NT2/D1 (cell line): ENCODE data around the gene ANKRD66.
A peak's percentile ranks its signal among the peaks of the same experiment; 100 is the strongest.

Experiments
- DNase-seq: peaks from one replicate; pipeline ENCODE4 v3.0.0-alpha.2; 2011; ENCODE audit warnings: low read depth, low spot score
- H3K27me3 ChIP-seq: 2 replicates; pipeline ENCODE4 v1.6.0; 2011; ENCODE audit warnings: mild to moderate bottlenecking; ENCODE audit not compliant: insufficient read length, insufficient read depth
- H3K36me3 ChIP-seq: 2 replicates; pipeline ENCODE4 v1.6.1; 2011; ENCODE audit warnings: mild to moderate bottlenecking, low read length, mixed read lengths; ENCODE audit not compliant: insufficient read depth, insufficient read length
- H3K4me1 ChIP-seq: 2 replicates; pipeline ENCODE4 v1.5.1; 2011; ENCODE audit not compliant: insufficient read depth, insufficient read length
- H3K4me3 ChIP-seq: 2 replicates; pipeline ENCODE4 v1.5.1; 2011; ENCODE audit warnings: low read depth; ENCODE audit not compliant: insufficient read length
- H3K9ac ChIP-seq: 2 replicates; pipeline ENCODE4 v1.6.0; 2011; ENCODE audit warnings: low read depth; ENCODE audit not compliant: insufficient read length
- H3K9me3 ChIP-seq: 2 replicates; pipeline ENCODE4 v1.5.1; 2011; ENCODE audit warnings: mild to moderate bottlenecking, low read length; ENCODE audit not compliant: insufficient read depth
- SUZ12 ChIP-seq: IDR thresholded peaks from 2 replicates; pipeline ENCODE4 v1.6.1; 2011; ENCODE audit not compliant: insufficient read length, insufficient read depth; ENCODE audit errors: extremely low read depth
- YY1 ChIP-seq: IDR thresholded peaks from 2 replicates; pipeline ENCODE4 v1.6.1; 2011; ENCODE audit not compliant: insufficient read length, insufficient read depth
- ZNF274 ChIP-seq: IDR thresholded peaks from 2 replicates; pipeline ENCODE4 v1.6.1; 2011; ENCODE audit warnings: mild to moderate bottlenecking, low read depth, low read length

ANKRD66 gene

DNA sequence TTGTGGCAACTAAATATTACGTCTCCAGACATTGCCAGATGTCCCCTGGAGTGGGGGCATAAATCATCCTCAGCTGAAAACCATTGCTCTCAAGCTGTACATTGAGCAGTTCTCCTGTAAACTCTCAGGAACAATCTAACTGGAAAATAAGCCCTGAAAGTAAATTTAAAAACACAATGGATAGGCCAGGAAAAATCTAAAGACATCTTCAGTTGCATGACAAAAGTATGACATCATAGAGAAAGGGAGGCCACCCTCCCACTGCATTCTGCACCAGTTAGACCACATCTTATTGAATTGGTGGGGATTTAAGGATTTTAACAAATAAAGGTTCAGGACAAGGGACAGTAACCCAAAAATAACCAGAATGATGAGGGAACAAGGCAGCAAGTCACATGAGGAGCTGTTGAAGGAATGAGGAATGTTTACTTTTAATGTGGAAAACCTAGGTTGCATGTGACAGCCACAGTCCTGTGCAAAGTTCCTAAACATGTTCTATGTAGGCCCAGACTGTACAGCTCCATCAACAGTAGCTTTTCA lies 16.9 kb upstream of the ANKRD66 start:
- no peak overlapping the region for H3K9ac ChIP-seq
- no peaks in the 10 kb centered on the region for H3K27me3 ChIP-seq
- no peak for TF ChIP-seq SUZ12
- TF ChIP-seq ZNF274: no peak
- TF ChIP-seq YY1: no peak
- no peaks in the 10 kb centered on the region for H3K36me3 ChIP-seq
- H3K4me3 ChIP-seq: no peak overlapping the region
- no peak for DNase-seq
- no peaks in the 10 kb centered on the region for H3K9me3 ChIP-seq
- no peaks in the 10 kb centered on the region for H3K4me1 ChIP-seq

DNA sequence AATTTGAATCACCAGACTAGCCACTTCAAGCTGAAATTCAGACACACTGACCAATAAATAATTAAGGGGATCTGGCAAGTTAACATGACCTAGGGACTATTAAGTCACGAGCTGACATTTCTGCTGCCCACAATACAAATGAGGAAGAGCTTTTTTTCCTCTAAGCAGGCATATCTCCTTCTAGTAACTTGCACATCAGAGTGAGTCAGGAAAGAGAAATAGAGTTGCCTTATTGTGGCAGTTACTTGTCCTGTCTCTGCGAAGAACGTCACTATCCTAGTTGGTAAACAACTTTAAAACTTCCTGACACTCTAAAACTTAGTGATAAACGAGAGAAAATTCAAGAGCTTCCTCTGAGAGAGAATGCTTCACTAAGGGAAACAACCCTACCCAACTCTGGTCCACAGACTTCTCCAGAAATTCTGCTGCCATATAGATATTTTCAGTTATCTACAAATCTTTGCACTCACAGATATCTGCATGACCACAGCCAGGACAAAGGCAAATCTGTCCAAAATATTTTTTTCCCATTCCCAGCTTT lies 15.7 kb upstream of the ANKRD66 start:
- no peaks in the 10 kb centered on the region for H3K4me1 ChIP-seq
- no peak overlapping the region for H3K9ac ChIP-seq
- no peaks in the 10 kb centered on the region for H3K9me3 ChIP-seq
- no peaks in the 10 kb centered on the region for H3K36me3 ChIP-seq
- TF ChIP-seq ZNF274: no peak
- TF ChIP-seq YY1: no peak
- TF ChIP-seq SUZ12: no peak
- peaks cover 4% of the 10 kb centered on the region for H3K27me3 ChIP-seq
- DNase-seq: no peak
- H3K4me3 ChIP-seq: no peak overlapping the region

DNA sequence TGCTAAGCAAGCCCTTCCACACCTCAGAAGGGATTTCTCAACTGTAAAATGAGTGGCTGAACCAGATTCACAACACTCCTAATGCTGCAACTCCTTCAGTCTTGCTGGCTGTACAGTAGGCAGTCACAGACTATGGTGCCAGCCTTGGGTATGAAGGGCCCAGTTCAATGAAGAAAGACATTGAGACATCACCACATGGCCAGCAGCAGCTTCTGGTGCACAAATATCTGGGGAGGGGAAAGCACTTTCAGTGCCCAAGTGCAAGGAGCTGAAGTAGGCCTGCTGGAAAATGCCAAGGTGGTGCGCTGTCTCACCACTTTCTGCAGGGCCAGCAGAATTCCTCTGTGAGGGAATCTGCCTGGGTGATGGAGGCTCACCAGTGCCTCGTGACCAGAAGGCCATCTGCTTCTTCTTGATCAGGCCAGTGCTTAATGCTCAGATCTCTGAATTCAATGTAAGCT lies 13.4 kb upstream of the ANKRD66 start:
- Histone ChIP-seq H3K9me3 (no peaks in the 10 kb centered on the region), H3K4me3 (no peak overlapping the region), H3K27me3 (peaks cover 11% of the 10 kb centered on the region), H3K9ac (no peak overlapping the region), H3K36me3 (no peaks in the 10 kb centered on the region), H3K4me1 (no peaks in the 10 kb centered on the region)
- DNase-seq: no peak
- TF ChIP-seq SUZ12 (no peak), YY1 (no peak), ZNF274 (no peak)

DNA sequence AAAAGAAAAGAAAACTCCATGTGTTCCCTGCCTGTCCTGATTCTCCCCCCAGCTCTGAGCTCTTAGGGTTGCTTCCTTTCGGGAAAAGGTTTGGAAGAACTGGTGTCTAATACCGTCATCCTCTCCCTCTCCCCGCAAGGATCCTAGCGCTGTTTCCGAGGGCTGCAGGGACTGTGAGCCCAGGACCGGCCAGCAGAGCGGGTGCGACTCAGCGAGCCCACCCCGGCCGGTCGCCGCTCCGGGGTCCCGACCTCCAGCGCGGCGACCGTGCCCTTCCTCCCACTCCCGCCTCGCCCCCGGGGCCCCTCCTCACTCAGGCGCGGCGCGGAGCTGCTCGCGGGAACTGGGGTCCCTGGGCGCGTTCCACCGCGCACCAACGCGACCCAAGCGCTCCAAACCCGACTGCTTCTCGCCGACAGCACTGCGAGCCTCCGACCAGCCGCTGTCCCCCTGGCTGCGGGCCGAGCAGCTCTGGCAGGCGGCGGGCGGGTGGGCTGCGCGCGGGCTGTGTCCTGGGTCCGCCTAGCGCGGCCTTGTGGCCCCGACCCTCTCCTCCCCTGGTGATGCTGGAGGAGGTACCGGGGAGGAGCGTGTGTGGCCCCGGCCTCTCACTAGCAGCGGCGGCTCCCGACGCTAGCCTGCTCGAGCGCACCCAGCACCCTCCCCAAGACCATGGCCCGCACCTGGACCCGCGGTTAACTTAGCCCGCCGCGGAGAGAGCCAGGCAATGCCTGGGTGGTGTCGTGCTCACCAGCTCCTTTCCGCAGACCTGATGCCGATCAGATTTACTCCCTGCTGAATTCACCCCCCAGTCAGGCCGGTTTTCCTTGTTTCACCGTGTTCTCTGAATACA lies 11.6 kb upstream of the ANKRD66 start, which contains the start of gene PLA2G7:
TSS of gene PLA2G7 (minus strand) at position 509 of the 853 bp plus-strand sequence. CDS start 12,484 bp downstream, outside the sequence.
- Histone ChIP-seq H3K9ac (peak within 1 kb of the TSS; percentile 86), H3K36me3 (no peaks in the 10 kb centered on the region), H3K4me3 (peak within 1 kb of the TSS; percentile 61), H3K4me1 (no peaks in the 10 kb centered on the region), H3K27me3 (peaks cover 11% of the 10 kb centered on the region), H3K9me3 (no peaks in the 10 kb centered on the region)
- no peak for TF ChIP-seq SUZ12
- no peak for TF ChIP-seq ZNF274
- TF ChIP-seq YY1: no peak
- no peak for DNase-seq

DNA sequence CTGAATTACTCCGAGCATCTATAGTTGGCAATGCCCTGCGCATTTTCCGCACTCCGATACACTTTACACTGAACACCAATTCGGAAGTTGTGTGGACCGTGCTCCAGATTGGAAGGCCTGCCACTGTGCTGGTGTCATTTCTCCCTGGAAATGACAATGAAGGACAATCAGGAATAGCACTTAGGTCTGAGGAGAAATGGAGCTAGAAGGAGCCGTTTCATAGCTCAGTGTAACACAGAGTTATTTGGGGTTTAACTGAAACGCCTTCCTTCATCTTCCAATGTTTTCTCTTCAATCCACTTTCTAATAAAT lies 11.1 kb upstream of the ANKRD66 start:
- H3K36me3 ChIP-seq: no peaks in the 10 kb centered on the region
- H3K4me3 ChIP-seq: peak overlapping the region; percentile 61
- H3K9me3 ChIP-seq: no peaks in the 10 kb centered on the region
- no peak for DNase-seq
- peaks cover 11% of the 10 kb centered on the region for H3K27me3 ChIP-seq
- H3K9ac ChIP-seq: peak overlapping the region; percentile 86
- H3K4me1 ChIP-seq: no peaks in the 10 kb centered on the region
- TF ChIP-seq ZNF274 (no peak), SUZ12 (no peak), YY1 (no peak)

DNA sequence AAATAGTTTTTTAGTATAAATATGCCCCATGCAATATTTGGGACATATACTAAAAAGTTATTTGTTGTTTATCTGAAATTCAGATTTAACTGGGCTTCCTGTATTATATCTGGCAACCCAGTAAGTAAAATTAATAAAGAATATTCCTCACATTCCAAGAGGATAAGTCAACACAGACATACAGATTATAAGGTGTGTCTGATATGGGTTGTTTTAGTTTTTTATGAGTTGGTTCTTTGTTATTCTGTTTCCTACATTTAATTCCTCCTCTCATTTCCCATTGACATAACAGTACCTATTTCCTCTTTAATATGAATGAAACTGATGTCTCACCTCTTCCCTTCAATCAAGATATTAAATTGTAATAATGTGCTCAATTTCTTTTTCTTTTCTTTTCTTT lies 9.8 kb upstream of the ANKRD66 start:
- Histone ChIP-seq H3K36me3 (no peaks in the 10 kb centered on the region), H3K4me1 (no peaks in the 10 kb centered on the region), H3K9ac (no peak overlapping the region), H3K4me3 (no peak overlapping the region), H3K9me3 (no peaks in the 10 kb centered on the region), H3K27me3 (peaks cover 11% of the 10 kb centered on the region)
- no peak for TF ChIP-seq YY1
- TF ChIP-seq SUZ12: no peak
- TF ChIP-seq ZNF274: no peak
- DNase-seq: no peak

DNA sequence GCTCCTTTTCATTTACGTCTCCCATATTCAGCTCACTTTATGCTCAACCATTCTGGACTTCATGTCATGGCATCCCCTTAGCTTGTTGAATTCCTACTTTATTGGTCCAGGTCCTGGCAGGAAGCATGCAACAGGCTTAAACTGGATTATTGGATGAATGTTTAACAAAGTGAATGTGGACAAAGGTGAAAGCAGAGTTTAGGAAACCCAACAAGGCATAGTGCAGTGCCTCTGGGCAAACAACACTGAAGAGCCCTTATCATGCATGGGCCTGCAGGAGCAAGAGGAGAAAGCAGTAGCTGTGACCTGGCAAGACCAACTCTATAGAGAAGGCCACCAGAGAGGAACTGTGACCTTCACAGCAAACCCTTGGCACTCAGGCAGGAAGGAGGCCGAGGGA lies 5.3 kb upstream of the ANKRD66 start:
- DNase-seq: no peak
- Histone ChIP-seq H3K9ac (no peak overlapping the region), H3K9me3 (no peaks in the 10 kb centered on the region), H3K4me3 (no peak overlapping the region), H3K4me1 (no peaks in the 10 kb centered on the region), H3K27me3 (peaks cover 2% of the 10 kb centered on the region), H3K36me3 (no peaks in the 10 kb centered on the region)
- TF ChIP-seq YY1: no peak
- no peak for TF ChIP-seq ZNF274
- TF ChIP-seq SUZ12: no peak
